ENCODE results near the gene FOXF1.

FOXF1 gene

GRCh38 chr16:86514481-86515376 is 4.4 kb downstream of the FOXF1 start:
- no peak for DNase-seq (ENCODE audit: low read depth, low spot score)
- no peak overlapping the region for H3K27ac ChIP-seq

GRCh38 chr16:86515413-86515776 is 5.1 kb downstream of the FOXF1 start:
- no peak overlapping the region for H3K27ac ChIP-seq
- no peak for DNase-seq (ENCODE audit: low read depth, low spot score)

GRCh38 chr16:86515777-86516622 is 5.7 kb downstream of the FOXF1 start:
- DNase-seq (ENCODE audit: low read depth, low spot score): no peak
- H3K27ac ChIP-seq: no peak overlapping the region

- H3K27ac ChIP-seq: no peak overlapping the region
- DNase-seq (ENCODE audit: low read depth, low spot score): no peak
Measured at GRCh38 chr16:86516623-86517003, 6.3 kb downstream of the FOXF1 start.

- no peak for DNase-seq (ENCODE audit: low read depth, low spot score)
- no peak overlapping the region for H3K27ac ChIP-seq
Measured at GRCh38 chr16:86517033-86517432, 6.7 kb downstream of the FOXF1 start.

GRCh38 chr16:86517652-86518258 is 7.4 kb downstream of the FOXF1 start:
- H3K27ac ChIP-seq: no peak overlapping the region
- no peak for DNase-seq (ENCODE audit: low read depth, low spot score)

GRCh38 chr16:86519007-86519648 is 8.8 kb downstream of the FOXF1 start:
- no peak overlapping the region for H3K27ac ChIP-seq
- no peak for DNase-seq (ENCODE audit: low read depth, low spot score)

- no peak for DNase-seq (ENCODE audit: low read depth, low spot score)
- no peak overlapping the region for H3K27ac ChIP-seq
Measured at GRCh38 chr16:86519649-86520316, 9.5 kb downstream of the FOXF1 start.

- no peak overlapping the region for H3K27ac ChIP-seq
- DNase-seq (ENCODE audit: low read depth, low spot score): no peak
Measured at GRCh38 chr16:86520317-86521210, 10.2 kb downstream of the FOXF1 start.

GRCh38 chr16:86521236-86522197 is 11.2 kb downstream of the FOXF1 start:
- no peak for DNase-seq (ENCODE audit: low read depth, low spot score)

GRCh38 chr16:86522634-86523033 is 12.3 kb downstream of the FOXF1 start:
- DNase-seq (ENCODE audit: low read depth, low spot score): no peak
- no peak overlapping the region for H3K27ac ChIP-seq

More at GRCh38 chr16:86521236-86522197, 11.2 kb downstream of the FOXF1 start:
- H3K27ac ChIP-seq: no peak overlapping the region

- H3K27ac ChIP-seq: no peak overlapping the region
- no peak for DNase-seq (ENCODE audit: low read depth, low spot score)
Measured at GRCh38 chr16:86523166-86523740, 12.9 kb downstream of the FOXF1 start.

GRCh38 chr16:86524029-86524428 is 13.7 kb downstream of the FOXF1 start:
- no peak for DNase-seq (ENCODE audit: low read depth, low spot score)
- no peak overlapping the region for H3K27ac ChIP-seq

- DNase-seq (ENCODE audit: low read depth, low spot score): no peak
- H3K27ac ChIP-seq: no peak overlapping the region
Measured at GRCh38 chr16:86525696-86526095, 15.4 kb downstream of the FOXF1 start.

GRCh38 chr16:86527366-86527765 is 17.0 kb downstream of the FOXF1 start:
- no peak overlapping the region for H3K27ac ChIP-seq
- no peak for DNase-seq (ENCODE audit: low read depth, low spot score)

GRCh38 chr16:86528061-86528929 is 18.0 kb downstream of the FOXF1 start:
- H3K27ac ChIP-seq: no peak overlapping the region
- no peak for DNase-seq (ENCODE audit: low read depth, low spot score)

- no peak for DNase-seq (ENCODE audit: low read depth, low spot score)
Measured at GRCh38 chr16:86529160-86529559, 18.8 kb downstream of the FOXF1 start.

More at GRCh38 chr16:86529160-86529559, 18.8 kb downstream of the FOXF1 start:
- no peak overlapping the region for H3K27ac ChIP-seq

Data from epithelial cell of prostate (primary cell).